GM06990 (cell line): Measurements from ENCODE around the gene STK38.

Experiments
- DNase-seq: peaks from one replicate; pipeline ENCODE4 v3.0.0-alpha.2; 2011; ENCODE audit not compliant: insufficient read length; ENCODE audit errors: extremely low read depth
- H3K27me3 ChIP-seq: replicated peaks from 2 replicates; pipeline ENCODE4 v1.6.0; 2011; ENCODE audit warnings: low read length; ENCODE audit not compliant: control insufficient read depth, insufficient read depth
- H3K36me3 ChIP-seq: 2 replicates; pipeline ENCODE4 v1.5.1; 2011; ENCODE audit warnings: low read length; ENCODE audit not compliant: control insufficient read depth, insufficient read depth
- H3K4me3 ChIP-seq: replicated peaks from 2 replicates; pipeline ENCODE4 v1.5.1; 2011; ENCODE audit warnings: low read depth, mild to moderate bottlenecking, control low read depth, low read length
- TF ChIP-seq, protein P1 (sequence below): IDR thresholded peaks from 2 replicates; pipeline ENCODE4 v1.5.1; 2011; ENCODE audit warnings: low read length, control low read depth, mild to moderate bottlenecking, inconsistent platforms; ENCODE audit not compliant: insufficient read depth, poor library complexity, severe bottlenecking

STK38 gene

DNA sequence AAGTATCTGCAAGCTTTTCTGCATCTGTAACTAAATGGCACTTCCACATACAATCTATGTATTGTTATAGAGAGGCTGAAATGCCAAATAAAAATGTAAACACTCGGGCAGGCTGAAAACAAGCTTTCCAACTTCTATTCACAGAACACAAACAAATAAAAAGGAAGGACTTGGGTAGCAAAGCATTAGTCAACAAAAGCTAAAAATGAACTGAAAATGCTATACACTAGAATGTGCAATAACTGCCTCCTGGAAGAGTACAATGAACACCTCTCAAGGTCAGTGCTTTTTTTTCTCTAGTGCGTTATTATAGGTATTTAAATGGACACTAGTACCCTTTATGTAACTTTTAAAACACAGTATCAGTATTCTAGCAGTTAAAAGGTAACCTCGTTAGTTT is 31.4 kb downstream of the STK38 start:
- no peak for DNase-seq
- Histone ChIP-seq H3K4me3 (no peak overlapping the region), H3K27me3 (no peaks in the 10 kb centered on the region), H3K36me3 (peaks cover 5% of the 10 kb centered on the region)
- TF ChIP-seq, protein P1, sequence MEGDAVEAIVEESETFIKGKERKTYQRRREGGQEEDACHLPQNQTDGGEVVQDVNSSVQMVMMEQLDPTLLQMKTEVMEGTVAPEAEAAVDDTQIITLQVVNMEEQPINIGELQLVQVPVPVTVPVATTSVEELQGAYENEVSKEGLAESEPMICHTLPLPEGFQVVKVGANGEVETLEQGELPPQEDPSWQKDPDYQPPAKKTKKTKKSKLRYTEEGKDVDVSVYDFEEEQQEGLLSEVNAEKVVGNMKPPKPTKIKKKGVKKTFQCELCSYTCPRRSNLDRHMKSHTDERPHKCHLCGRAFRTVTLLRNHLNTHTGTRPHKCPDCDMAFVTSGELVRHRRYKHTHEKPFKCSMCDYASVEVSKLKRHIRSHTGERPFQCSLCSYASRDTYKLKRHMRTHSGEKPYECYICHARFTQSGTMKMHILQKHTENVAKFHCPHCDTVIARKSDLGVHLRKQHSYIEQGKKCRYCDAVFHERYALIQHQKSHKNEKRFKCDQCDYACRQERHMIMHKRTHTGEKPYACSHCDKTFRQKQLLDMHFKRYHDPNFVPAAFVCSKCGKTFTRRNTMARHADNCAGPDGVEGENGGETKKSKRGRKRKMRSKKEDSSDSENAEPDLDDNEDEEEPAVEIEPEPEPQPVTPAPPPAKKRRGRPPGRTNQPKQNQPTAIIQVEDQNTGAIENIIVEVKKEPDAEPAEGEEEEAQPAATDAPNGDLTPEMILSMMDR = no peak

DNA sequence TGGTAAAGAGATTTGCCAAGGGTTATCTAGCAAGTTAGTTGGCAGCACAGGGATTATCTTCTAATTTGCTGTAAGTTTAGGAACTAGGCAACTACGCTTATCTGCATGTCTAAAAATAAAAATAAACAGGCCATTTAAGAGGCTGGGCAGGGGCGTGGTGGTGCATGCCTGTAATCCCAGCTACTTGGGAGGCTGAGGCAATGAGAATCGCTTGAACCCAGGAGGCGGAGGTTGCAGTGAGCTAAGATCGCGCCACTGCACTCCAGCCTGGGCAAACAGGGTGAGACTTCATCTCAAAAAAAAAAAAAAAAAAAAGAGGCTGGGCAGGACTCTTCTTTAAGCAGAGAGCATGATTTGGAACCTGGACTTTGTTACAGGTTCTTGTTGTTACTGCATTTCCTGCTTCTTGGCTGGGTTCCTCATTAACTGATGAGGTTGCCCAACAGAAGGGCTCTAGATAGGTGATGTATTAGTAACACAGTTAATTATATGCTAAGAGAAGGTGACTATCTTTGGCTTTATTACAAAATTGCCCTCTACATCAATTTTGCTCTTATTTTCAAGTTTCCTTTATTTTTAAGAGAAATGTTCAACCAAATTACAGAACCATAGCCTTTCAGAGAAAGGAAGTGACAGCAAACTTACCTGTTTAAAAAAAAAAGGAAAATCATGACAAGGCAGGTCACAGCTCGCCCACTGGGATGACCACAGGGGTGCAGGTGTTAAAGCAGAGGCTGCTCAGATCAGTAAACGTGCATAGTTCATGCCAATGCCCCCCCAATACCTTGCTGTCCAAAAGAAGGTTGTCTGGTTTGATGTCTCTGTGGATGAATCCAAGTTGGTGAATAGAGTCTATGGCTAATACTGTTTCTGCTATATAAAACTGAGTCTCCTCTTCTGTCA is 32.5 kb downstream of the STK38 start:
- H3K27me3 ChIP-seq = no peaks in the 10 kb centered on the region
- peaks cover 11% of the 10 kb centered on the region for H3K36me3 ChIP-seq
- no peak overlapping the region for H3K4me3 ChIP-seq
- TF ChIP-seq, protein P1 = no peak
- DNase-seq = no peak

DNA sequence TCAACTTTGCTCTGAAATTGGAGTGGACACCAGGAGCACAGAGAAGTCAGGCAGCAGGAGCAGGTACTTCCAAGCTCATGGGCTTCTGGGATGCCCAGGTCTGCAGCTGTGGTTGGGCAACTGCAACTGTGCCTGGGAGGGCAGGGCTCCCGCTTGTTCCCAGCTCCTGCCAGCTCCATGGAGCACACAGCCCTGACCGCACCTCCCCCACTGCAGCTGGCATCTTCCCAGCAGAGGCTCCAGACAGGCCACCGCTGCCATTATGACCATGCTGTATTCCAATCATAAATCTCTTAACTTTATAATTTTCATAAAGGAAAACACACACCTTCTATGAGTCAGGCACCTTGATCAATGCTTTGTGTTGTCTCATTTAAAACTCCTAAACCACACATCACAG is 36.9 kb downstream of the STK38 start:
- peaks cover 9% of the 10 kb centered on the region for H3K36me3 ChIP-seq

DNA sequence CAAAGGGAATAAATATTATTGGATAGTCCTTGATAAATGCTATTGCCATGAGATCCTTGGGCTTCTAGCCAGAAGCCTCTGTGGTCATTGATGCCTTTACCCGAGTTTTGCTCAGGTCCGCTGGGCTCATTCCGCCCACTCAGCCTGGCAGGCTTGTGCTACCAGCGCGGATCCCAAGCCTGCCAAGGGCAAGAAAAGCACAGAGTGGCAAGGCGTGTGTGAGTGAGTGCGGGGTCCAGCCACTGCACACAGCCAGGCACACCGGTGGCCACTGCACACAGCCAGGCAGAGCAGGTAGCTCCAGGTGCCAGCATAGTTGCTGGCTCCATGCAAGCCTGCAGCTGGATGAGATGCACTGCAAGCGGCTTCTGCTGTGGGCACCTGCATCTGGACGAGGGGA is 38.7 kb downstream of the STK38 start:
- no peak for DNase-seq
- H3K27me3 ChIP-seq = no peaks in the 10 kb centered on the region
- H3K4me3 ChIP-seq = no peak overlapping the region
- H3K36me3 ChIP-seq = peaks cover 8% of the 10 kb centered on the region
- TF ChIP-seq, protein P1 = no peak

More for the DNA sequence above, 36.9 kb downstream of the STK38 start:
- Histone ChIP-seq H3K27me3 (no peaks in the 10 kb centered on the region), H3K4me3 (no peak overlapping the region)
- TF ChIP-seq, protein P1 = no peak
- DNase-seq = no peak

DNA sequence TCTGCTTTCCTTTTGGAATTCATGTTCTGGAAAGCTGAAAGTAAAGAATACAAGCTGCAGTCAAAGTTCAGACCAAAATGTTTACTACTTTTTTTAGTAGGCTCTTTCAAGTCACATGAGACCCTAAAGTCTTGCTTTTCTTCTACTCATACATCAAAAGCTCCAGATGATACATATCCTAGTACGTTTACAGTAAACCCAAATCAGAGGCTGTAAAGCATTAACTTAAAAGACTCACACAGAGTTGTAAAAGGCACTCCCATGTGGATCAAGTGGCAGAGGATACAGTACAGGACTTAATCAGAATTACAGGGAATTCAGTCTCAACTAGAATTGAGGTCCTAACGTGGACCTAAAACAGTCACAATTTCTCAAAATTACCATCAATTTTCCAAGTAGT is 40.7 kb downstream of the STK38 start:
- no peak overlapping the region for H3K4me3 ChIP-seq
- peaks cover 8% of the 10 kb centered on the region for H3K36me3 ChIP-seq
- DNase-seq = no peak
- H3K27me3 ChIP-seq = no peaks in the 10 kb centered on the region
- TF ChIP-seq, protein P1 = no peak
